Measurements from ENCODE around the gene RAB30.
"Not testable (repeated sequence)": the region's sequence is repeated elsewhere in the genome, so short reads cannot be mapped to it uniquely, and the experiment has no call there.

Gene RAB30

GRCh38 chr11:82972103-82972502, 99.6 kb downstream of the RAB30 start:
- no peak for DNase-seq
- H3K27ac Mint-ChIP-seq: no peak overlapping the region
- H3K9me3 Mint-ChIP-seq: no peaks in the 10 kb centered on the region
- TF ChIP-seq CTCF (IDR thresholded peaks at IDR 0.05): no peak
- no peaks in the 10 kb centered on the region for H3K36me3 Mint-ChIP-seq (ENCODE audit: low read depth)
- H3K27me3 Mint-ChIP-seq (ENCODE audit: low read depth, poor library complexity): no peaks in the 10 kb centered on the region
- peaks cover 36% of the 10 kb centered on the region for H3K4me1 Mint-ChIP-seq
- H3K4me3 Mint-ChIP-seq: no peak overlapping the region

GRCh38 chr11:82971519-82971946, 100.2 kb downstream of the RAB30 start:
- H3K27ac Mint-ChIP-seq; DNase-seq; H3K4me3 Mint-ChIP-seq; H3K36me3 Mint-ChIP-seq (ENCODE audit: low read depth); H3K9me3 Mint-ChIP-seq; H3K27me3 Mint-ChIP-seq (ENCODE audit: low read depth, poor library complexity): not testable (repeated sequence)
- peaks cover 34% of the 10 kb centered on the region for H3K4me1 Mint-ChIP-seq

GRCh38 chr11:82970507-82971083, 101.1 kb downstream of the RAB30 start:
- H3K9me3 Mint-ChIP-seq; H3K36me3 Mint-ChIP-seq (ENCODE audit: low read depth); DNase-seq; H3K27me3 Mint-ChIP-seq (ENCODE audit: low read depth, poor library complexity); H3K4me3 Mint-ChIP-seq; H3K27ac Mint-ChIP-seq: not testable (repeated sequence)
- H3K4me1 Mint-ChIP-seq: peaks cover 27% of the 10 kb centered on the region

GRCh38 chr11:82969811-82970210, 101.9 kb downstream of the RAB30 start:
- peaks cover 25% of the 10 kb centered on the region for H3K4me1 Mint-ChIP-seq
- H3K9me3 Mint-ChIP-seq: peaks cover under 1% of the 10 kb centered on the region
- no peak for TF ChIP-seq CTCF (IDR thresholded peaks at IDR 0.05)
- H3K4me3 Mint-ChIP-seq: no peak overlapping the region
- no peak for DNase-seq
- H3K27ac Mint-ChIP-seq: no peak overlapping the region
- no peaks in the 10 kb centered on the region for H3K27me3 Mint-ChIP-seq (ENCODE audit: low read depth, poor library complexity)
- no peaks in the 10 kb centered on the region for H3K36me3 Mint-ChIP-seq (ENCODE audit: low read depth)

- H3K36me3 Mint-ChIP-seq (ENCODE audit: low read depth): no peaks in the 10 kb centered on the region
- H3K4me3 Mint-ChIP-seq: no peak overlapping the region
- no peak for DNase-seq
- peaks cover 24% of the 10 kb centered on the region for H3K9me3 Mint-ChIP-seq
- no peak for TF ChIP-seq CTCF (IDR thresholded peaks at IDR 0.05)
- H3K27me3 Mint-ChIP-seq (ENCODE audit: low read depth, poor library complexity): no peaks in the 10 kb centered on the region
- H3K27ac Mint-ChIP-seq: no peak overlapping the region
- H3K4me1 Mint-ChIP-seq: peaks cover 12% of the 10 kb centered on the region
These were observed 104.3 kb downstream of the RAB30 start for GRCh38 chr11:82967381-82967780.

GRCh38 chr11:82962021-82962420, 109.7 kb downstream of the RAB30 start:
- H3K27me3 Mint-ChIP-seq (ENCODE audit: low read depth, poor library complexity); H3K4me3 Mint-ChIP-seq; DNase-seq; H3K36me3 Mint-ChIP-seq (ENCODE audit: low read depth); H3K27ac Mint-ChIP-seq: not testable (repeated sequence)
- H3K9me3 Mint-ChIP-seq: peaks cover 30% of the 10 kb centered on the region
- H3K4me1 Mint-ChIP-seq: peaks cover 20% of the 10 kb centered on the region

- no peak overlapping the region for H3K4me3 Mint-ChIP-seq
- H3K36me3 Mint-ChIP-seq (ENCODE audit: low read depth): peaks cover 5% of the 10 kb centered on the region
- H3K27ac Mint-ChIP-seq: peak overlapping the region; percentile 69
- peaks cover 36% of the 10 kb centered on the region for H3K9me3 Mint-ChIP-seq
- no peak for DNase-seq
- H3K27me3 Mint-ChIP-seq (ENCODE audit: low read depth, poor library complexity): no peaks in the 10 kb centered on the region
- peaks cover 25% of the 10 kb centered on the region for H3K4me1 Mint-ChIP-seq
- TF ChIP-seq CTCF (IDR thresholded peaks at IDR 0.05): no peak
These were observed 110.9 kb downstream of the RAB30 start for GRCh38 chr11:82960779-82961143.

Measured in nephron progenitor cell (in vitro differentiated cells).